Stimulated activated CD8-positive, alpha-beta memory T cell treated with anti-CD3 and anti-CD28 coated beads, Interleukin-2, amount 100 ng/mL, for 1 hour (primary cell): ENCODE measurements around the gene GPR108.
"Not testable (repeated sequence)": the region's sequence is repeated elsewhere in the genome, so short reads cannot be mapped to it uniquely, and the experiment has no call there.

Source experiments
- DNase-seq, 2 donors: peaks; one replicate each; pipeline ENCODE4 v3.0.0-alpha.2; 2020; ENCODE audit warnings: low read depth in 2 of 2

The GPR108 gene

GRCh38 chr19:6720369-6721137 lies 16.8 kb downstream of the GPR108 start, which contains the start of gene C3:
Gene C3, minus strand, starts transcription at chr19:6720650. Its CDS starts 61 bp downstream, at chr19:6720589.
- DNase-seq = no peak

- no peak for DNase-seq
Observed at GRCh38 chr19:6719992-6720368, 17.4 kb downstream of the GPR108 start.

- no peak for DNase-seq
Observed at GRCh38 chr19:6719540-6719861, 17.9 kb downstream of the GPR108 start.

- no peak for DNase-seq
Observed at GRCh38 chr19:6718741-6719539, 18.4 kb downstream of the GPR108 start.

- no peak for DNase-seq
Observed at GRCh38 chr19:6718111-6718740, 19.2 kb downstream of the GPR108 start.

- DNase-seq = no peak
Observed at GRCh38 chr19:6717441-6717971, 19.9 kb downstream of the GPR108 start.

GRCh38 chr19:6717036-6717435 lies 20.3 kb downstream of the GPR108 start:
- no peak for DNase-seq

GRCh38 chr19:6716610-6716970 lies 20.8 kb downstream of the GPR108 start:
- no peak for DNase-seq

- DNase-seq = no peak
Observed at GRCh38 chr19:6714749-6715555, 22.4 kb downstream of the GPR108 start.

GRCh38 chr19:6713773-6714692 lies 23.3 kb downstream of the GPR108 start:
- DNase-seq = no peak

GRCh38 chr19:6712692-6713670 lies 24.4 kb downstream of the GPR108 start:
- DNase-seq = no peak

- DNase-seq = no peak
Observed at GRCh38 chr19:6712231-6712630, 25.1 kb downstream of the GPR108 start.

GRCh38 chr19:6711605-6712004 lies 25.8 kb downstream of the GPR108 start:
- DNase-seq = no peak

GRCh38 chr19:6711078-6711361 lies 26.4 kb downstream of the GPR108 start:
- DNase-seq = no peak

- DNase-seq = no peak
Observed at GRCh38 chr19:6710273-6711077, 26.9 kb downstream of the GPR108 start.

- no peak for DNase-seq
Observed at GRCh38 chr19:6709549-6709948, 27.8 kb downstream of the GPR108 start.

- DNase-seq = not testable (repeated sequence)
Observed at GRCh38 chr19:6708913-6709312, 28.5 kb downstream of the GPR108 start.

- no peak for DNase-seq
Observed at GRCh38 chr19:6708346-6708745, 29.0 kb downstream of the GPR108 start.

- DNase-seq = no peak
Observed at GRCh38 chr19:6707658-6708018, 29.7 kb downstream of the GPR108 start.
